Stimulated activated CD4-positive, alpha-beta T cell treated with anti-CD3 and anti-CD28 coated beads, TNF-alpha, amount 100 ng/mL, for 24 hours (primary cell): ENCODE measurements around the gene MSL2.
"Not testable (repeated sequence)": the region's sequence is repeated elsewhere in the genome, so short reads cannot be mapped to it uniquely, and the experiment has no call there.

ENCODE experiments used
- DNase-seq, 3 experiments: peaks; one replicate each; pipeline ENCODE4 v3.0.0-alpha.2; 2020; ENCODE audit warnings: low read depth in 3 of 3

Gene MSL2

DNA sequence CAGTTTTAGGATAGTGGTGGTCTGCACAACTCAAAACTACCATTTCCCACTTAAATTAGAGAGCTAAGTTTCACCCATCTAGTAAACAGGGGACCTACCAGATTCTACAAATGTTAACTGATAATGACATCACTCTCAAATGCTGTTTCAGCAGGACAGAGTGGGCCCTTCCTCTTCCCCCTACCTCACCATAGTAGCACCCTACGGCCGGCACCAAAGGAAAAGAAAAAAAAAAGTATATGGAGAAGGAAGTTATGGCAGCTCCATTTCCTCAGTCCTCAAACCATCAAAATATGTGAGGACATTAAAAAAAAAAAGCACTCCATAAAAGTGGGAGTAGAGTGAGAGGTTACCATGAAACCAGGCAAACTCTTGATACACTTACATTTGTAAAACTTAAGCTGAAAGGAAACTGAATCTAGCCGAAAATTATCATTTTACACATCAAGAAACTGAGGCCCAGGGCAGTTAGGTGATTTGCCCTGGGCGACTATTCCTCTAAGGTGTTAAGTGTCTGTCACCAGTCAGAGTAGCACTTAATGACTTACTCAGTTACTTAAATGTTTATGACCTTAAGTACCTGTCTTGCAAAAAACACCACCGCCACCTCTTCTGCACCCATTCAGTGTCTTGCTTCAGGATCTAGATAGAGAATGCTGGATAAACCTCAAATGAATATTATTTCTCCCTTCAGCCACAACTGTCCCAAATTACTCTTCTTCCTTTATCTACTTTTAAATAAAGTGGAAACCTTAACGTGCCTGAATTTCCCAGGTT lies 2.7 kb downstream of the MSL2 start:
- DNase-seq = no peak

DNA sequence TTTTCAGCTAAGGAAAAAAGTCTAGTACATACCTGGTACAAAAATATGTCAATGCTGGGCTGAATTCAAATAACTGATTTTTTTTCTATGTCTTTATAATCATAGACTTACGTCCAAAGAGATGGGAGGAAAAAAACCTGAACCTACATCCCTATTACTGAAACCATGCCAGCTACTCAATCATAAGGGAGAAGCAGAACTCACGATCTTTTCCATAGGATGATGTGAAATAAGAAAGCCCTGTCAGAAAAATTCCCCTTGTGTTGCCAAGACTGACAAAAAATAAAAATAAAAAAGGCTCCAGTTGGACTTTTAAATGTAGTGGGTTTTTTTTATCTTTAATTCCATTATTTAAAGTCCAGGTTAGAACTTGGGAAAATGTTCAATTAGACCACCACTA lies 3.3 kb downstream of the MSL2 start:
- DNase-seq = no peak

DNA sequence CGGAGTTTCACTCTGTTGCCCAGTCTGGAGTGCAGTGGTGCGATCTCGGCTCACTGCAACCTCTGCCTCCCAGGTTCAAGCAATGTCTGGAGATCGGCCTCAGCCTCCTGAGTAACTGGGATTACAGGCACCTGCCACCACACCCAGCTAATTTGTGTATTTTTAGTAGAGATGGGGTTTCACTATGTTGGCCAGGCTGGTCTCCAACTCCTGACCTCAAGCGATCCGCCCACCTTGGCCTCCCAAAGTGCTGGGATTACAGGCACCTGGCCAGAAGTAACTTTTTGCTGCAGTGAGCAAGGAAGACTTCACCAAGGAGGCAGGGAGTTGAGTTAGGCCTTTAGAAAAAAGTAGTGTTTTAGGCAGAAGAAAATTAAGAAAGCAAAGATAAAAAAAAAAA lies 3.9 kb downstream of the MSL2 start:
- DNase-seq = not testable (repeated sequence)

DNA sequence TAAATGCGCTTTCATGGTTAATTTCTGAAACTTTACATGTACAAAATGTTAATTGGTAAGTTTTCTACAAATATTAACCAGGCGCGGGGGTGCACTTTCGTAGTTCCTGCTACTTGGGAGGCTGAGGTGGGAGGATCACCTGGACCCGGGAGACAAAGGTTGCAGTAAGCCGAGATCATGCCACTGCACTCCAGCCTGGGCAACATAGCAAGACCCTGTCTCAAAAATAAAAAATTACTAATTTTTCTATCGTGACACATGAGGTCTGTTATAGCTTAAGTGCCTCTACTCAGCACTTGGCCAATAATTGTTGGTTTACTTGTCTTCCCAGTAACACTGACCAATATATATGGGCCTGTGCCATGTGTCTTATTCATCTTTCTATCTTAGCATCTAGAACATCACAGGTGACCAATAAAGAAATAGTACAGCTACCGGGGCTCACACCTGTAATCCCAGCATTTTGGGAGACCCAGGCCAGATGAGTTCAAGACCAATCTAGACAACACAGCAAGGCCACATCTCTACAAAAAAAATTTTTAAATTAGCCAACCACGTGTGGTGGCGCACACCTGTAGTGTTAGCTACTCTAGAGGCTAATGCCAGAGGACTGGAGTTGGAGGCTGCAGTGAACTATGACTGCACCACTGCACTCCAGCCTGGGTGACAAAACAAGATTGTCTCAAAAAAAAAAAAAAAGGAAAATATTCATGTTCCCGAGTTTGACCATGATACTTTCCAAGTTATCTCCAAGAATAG lies 6.1 kb downstream of the MSL2 start:
- DNase-seq = no peak

DNA sequence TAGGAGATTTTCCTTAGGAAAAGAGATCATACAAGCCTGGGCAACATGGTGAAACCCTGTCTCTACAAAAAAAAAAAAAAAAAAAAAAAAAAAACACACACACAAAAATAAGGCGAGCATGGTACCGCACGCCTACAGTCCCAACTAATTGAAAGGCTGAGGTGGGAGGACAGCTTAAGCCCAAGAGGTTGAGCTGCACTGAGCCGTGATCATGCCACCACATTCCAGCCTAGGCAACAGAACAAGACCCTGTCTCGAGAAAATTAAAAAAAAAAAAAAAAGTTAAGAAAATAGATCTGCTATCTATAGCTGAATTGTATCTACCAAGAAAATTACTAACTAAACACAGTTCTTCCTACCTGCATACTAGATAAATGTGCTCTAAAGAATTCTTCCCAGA lies 7.1 kb downstream of the MSL2 start:
- no peak for DNase-seq

DNA sequence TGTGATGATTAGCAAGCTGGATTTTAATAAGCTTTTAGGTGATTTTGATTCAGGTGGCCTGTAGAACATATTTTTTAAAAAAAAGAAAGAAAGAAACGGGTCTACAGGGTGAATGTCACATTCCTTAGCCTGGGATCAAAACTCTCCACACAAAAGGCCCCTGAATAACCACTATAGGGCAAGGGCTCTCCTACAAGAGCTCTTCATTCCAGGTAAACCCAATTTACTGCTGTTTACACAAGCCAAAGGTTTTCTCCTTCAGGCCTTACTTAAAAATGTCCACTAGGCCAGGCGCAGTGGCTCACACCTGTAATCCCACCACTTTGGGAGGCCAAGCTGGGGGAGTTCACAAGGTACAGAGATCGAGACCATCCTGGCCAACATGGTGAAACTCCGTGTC lies 8.3 kb downstream of the MSL2 start:
- DNase-seq = no peak

DNA sequence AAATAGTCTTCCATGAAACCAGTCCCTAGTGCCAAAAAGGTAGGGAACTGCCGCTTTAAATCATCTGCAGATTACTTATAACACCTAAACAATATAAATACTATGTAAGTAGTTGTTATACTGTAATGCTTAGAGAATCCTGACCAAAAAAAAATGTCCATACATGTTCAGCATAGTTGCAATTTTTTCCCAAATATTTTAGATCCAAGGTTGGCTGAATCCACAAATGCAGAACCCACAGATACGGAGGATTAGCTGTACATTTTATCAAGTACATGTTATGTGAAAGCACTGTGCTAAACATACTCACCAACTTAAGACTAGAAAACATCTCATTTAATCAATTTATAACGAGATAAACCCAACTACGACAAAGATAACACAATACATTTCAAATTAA lies 9.3 kb downstream of the MSL2 start:
- no peak for DNase-seq

DNA sequence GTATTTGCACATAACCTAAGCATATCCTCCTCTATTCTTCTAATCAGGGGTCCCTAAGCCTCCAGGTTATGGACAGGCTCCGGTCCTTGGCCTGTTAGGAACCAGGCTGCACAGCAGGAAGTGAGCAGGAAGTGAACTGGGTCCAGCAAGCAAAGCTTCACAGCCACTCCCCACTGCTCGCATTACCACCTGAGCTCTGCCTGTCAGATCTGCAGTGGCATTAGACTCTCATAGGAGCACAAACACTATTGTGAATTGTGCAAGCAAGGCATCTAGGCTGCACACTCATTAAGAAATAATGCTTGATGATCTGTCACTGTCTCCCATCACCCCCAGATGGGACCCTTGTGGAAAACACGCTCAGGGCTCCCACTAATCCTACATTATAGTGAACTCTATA lies 9.8 kb downstream of the MSL2 start:
- no peak for DNase-seq

DNA sequence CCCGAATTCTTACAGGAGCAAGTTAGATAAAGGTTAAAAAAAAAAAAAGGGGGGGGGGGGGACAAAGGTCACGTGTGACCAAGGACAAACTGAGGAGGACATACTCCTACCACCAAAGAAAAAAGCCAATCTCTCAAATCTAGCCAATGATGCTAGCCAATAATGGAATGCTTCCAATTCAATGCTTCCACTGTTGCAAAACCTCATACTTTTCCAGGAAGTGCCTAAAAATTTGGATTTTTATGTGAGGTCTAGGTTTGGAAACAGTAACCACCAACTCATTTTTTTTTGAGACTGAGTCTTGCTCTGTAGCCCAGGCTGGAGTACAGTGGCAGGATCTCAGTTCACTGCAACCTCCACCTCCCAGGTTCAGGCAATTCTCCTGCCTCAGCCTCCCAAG lies 11.4 kb downstream of the MSL2 start:
- no peak for DNase-seq

DNA sequence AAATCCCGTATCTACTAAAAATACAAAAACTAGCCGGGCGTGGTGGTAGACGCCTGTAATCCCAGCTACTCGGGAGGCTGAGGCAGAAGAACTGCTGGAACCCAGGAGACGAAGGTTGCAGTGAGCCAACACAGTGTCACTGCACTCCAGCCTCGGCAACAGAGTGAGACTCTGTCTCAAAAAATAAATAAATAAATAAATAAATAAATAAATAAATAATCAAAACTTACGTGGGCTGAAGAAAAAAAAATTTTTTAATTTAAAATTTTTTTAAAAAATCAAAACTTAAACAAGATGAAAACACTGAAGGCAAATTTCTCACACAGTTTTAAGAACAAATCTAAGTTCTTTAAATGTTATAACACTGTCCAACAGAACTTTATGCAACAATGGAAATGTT lies 14.4 kb downstream of the MSL2 start:
- no peak for DNase-seq

DNA sequence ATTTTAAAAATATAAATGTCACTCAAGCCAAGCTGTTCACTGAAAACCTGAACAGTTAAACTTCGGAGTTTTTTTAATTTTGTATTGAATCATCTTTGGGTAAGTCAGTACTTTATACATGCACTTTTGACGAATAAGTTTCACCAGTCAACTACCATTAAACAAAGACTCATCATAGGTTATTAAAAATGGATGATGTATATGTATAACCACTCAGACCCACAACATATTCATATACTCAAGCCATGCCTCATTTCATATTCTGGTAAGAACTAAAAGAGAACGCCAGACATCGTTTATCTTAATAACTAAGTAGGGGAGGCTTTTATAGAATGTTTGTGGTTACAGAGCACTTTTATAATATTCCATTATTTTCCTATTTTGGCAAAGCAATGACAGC lies 18.3 kb downstream of the MSL2 start:
- no peak for DNase-seq

DNA sequence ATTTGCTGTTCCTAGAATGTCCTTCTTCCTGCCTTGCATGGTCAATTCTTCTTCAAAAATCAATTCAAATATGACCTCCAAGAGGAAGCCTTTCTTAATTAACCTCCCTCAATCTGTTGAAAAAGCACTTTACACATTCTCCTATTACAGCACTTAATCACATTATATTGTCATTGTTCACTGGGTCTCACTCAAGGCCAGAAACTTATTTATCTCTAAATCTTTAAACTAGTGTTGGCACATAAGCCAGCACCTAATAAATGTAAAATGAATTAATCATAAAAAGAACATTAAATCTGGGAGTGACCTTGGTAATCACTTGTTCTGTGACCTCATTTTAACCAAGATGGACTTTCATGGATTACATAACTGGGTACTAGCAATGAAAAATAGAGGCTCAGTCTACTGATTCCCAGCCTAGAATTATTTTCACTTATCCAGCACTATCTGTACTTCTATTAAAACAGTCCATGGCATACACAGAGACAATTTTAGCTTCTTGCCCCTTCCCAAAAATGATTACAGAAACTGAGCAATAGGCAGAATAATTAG lies 22.1 kb downstream of the MSL2 start:
- DNase-seq = no peak

DNA sequence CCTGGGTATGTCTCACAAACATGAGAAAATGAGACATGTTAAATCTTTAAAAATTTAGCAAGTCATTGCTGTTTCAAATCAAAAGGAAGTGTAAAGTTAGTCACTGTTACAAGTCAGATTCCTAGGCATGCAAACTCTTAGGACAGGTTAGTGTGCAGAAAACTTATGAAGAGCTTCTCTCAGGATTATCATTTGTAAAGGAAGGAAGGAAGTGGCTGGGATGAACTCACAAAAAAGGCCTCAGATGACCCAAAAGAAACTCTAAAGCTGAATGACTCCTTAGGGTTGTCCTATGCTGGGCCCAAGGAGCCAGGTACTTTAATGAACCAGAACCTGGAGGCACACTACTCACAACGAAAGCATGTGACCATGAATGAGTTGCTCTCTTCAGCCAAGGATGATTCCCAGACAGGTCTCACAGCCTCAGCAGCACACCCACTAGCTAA lies 25.0 kb downstream of the MSL2 start:
- DNase-seq = no peak

DNA sequence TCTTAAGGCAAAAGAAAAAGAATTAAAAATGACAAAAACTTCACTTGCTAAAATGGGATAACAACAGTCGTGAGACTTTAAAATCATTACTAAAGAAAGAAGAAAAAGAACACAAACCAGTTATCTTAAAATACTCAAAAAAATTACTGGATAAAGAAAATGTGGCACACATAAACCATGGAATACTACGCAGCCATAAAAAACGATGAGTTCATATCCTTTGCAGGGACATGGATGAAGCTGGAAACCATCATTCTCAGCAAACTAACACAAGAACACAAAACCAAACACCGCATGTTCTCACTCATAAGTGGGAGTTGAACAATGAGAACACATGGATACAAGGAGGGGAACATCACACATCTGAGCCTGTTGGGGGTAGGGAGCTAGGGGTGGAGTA lies 27.9 kb downstream of the MSL2 start:
- not testable (repeated sequence) for DNase-seq

DNA sequence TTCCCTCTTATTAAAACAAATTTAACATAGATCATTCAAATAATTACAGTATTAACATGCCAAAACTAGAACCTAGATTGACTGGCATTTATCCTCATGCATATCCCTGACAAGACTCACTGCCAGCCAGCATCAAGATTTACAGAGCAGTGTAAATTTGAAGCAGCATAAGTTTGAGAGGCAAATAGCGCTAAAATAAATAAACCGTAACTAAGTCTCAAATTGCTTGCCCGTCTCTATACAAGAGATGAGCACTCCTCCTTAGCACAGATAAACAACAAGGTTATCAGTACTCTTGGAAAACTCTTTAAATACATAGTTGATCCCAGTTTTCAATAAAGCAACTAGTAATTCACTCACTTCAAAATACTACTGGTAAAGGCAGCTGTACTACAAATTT lies 29.6 kb downstream of the MSL2 start:
- no peak for DNase-seq

DNA sequence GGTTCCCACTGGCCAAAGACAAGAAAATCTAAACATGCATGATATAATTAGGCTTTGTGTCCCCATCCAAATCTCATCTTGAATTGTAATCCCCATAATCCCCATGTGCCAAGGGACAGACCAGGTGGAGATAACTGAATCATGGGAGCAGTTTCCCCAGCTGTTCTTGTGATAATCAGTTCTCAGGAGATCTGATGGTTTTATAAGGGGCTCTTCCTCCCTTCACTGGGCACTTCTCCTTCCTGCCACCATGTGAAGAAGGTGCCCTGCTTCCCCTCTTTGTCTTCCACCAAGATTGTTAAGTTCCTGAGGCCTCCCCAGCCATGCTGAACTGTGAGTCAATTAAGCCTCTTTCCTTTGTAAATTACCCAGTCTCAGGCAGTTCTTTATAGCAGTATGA lies 32.5 kb downstream of the MSL2 start:
- DNase-seq = not testable (repeated sequence)

DNA sequence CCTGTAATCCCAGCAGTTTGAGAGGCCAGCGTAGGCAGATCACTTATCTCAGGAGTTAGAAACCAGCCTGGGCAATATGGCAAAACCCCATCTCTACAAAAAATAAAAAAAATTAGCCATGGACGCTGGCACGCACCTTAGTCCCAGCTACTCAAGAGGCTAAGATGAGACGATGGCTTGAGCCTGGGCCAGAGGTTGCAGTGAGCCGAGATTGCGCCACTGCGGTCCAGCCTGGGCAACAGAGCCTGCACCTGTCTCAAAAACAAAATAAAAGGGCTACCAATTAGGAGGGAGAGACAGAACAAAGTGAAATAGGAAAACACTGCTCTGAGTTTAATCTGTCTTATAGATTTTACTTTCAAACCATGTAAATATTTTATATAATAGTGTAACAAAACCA lies 33.8 kb downstream of the MSL2 start:
- DNase-seq = no peak

DNA sequence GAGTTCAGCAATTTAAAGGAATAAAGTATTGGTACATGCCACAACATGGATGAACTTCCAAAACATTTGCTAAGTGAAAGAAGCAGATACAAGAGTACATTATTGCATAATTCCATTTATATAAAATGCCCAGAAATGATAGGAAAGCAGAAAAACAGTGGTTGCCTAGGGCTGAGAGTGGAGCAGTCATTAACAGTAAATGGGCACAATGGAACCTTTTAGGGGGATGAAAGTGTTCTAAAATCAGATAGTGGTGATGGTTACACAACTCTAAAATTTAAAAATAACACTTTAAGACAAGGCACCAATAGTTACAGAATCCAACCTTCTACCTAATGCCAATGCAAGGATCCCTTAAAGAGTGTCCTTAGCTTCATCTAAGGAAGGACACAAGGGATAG lies 34.6 kb downstream of the MSL2 start:
- DNase-seq = no peak

DNA sequence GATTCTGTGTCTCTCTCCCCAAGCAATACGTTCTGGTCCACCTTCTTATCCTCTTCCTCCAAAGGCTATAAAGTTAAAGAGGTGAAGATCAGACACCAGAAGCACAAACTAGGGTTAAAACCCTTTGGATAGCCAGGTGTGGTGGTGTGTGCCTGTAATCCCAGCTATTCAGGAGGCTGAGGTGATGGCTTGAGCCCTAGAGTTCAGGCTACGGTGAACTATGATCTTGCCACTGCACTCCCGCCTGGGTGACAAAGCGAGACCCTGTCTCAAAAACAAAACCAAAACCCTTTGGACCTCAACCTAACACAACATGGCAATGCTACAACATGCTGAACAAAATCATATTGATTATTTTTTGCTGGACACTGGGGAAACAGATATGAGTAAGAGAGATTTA lies 43.2 kb downstream of the MSL2 start:
- DNase-seq = no peak

DNA sequence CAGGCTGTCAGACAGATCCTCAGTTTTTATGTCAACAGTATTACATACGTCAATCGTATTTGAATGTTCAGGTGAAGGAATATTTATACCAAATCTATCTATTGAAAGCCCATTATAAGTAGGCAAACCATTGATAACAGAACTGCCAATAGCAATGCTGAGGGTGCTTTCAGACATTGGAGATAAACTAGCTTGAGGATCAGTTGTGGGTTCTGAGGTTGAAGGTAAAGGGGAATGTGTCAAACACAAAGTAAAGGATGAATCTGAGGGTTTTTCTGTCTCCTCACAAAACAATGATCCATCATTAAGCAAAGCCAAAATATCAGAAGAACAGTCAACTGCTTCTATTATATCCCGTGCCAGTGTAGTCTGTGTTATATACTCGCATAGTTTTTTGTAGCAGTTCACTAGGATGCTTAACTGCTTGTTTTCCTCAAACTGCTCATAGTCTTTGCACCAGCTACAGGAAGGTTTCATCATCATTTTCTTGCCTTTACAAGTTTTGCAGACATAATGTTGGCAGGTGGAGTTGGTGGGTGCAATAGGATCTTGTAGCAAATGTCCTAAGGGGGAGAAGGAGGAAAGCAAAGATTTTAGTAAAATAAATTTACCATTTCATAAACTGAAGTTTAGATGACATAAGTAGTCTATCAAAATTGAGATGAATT lies 43.8 kb downstream of the MSL2 start:
- no peak for DNase-seq

DNA sequence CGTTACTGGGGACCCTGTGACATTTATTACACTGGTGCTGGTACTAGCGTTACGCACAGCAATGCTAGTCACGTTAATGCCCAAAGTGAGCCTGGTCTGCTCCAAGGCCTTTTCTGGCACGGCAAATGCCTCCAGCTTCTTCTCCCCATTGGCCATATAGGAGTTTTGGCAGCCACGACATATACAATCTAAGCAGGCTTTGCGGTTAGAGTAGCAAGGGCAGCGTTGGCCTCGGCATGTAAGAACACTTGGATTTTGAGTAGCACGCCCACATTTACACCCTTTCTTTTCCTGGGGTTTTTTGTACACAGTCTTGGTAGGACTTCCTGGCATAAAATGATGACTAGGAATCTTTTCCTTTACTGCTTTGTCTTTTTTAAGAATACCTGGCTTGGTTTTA lies 44.9 kb downstream of the MSL2 start:
- no peak for DNase-seq

DNA sequence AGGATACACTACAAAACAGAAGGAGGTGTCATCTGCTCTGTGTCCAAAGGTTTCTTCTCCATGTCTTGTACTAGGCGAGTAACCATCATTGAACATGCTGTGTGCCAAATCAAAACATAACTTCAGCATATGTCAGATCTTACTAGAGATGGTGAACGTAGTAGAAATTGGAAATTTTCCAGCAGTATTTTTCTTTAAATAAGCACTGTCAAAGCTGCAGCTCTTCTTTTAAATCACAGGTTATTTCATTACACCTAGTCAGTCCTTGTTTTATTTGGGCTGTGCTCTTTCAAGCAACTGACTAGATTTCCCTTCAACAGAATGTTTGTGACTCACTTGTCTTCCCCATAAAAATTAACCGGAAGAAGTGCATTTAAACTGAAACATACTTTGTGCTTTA lies 46.5 kb downstream of the MSL2 start:
- DNase-seq = no peak
